Pancreas (tissue), 10 donors: ENCODE measurements around the gene WHRN. TPM values are rescaled to one million over a fixed set of nuclear protein-coding genes. Genes with fewer than 3 reads are reported as not detected.

Experiments
- ATAC-seq, 4 donors: fragments of 200-7000 bp; cut with Tn5 transposase; one replicate each; pipeline versions ENCODE4 v1.8.0 to v1.9.1; 2020; ENCODE audit warnings: mild to moderate bottlenecking in 4 of 4, moderate library complexity in 4 of 4
- DNase-seq, 6 donors: peaks; one replicate each; pipeline ENCODE4 v3.0.0-alpha.2; 2020
- FAIRE-seq: peaks from 2 replicates; lab custom pipeline; 2012; peaks lifted over from hg19 to GRCh38; lab: Jason Lieb, UNC
- H3K27ac ChIP-seq, 4 donors: fragments of 200-600 bp; sonication (generic); 1 replicate in 3 of 4; 2 replicates in 1 of 4; pipeline versions ENCODE4 v1.5.0 to v1.8.0; 2020
- H3K27me3 ChIP-seq, 4 donors: fragments of 200-600 bp; one replicate each; pipeline ENCODE4 v1.8.0; 2021
- H3K36me3 ChIP-seq, 3 donors: fragments of 200-600 bp; sonication (generic) in 1 of 3; one replicate each; pipeline versions ENCODE4 v1.5.0 to v1.8.0; 2020 to 2021
- H3K4me1 ChIP-seq, 3 donors: fragments of 200-600 bp; one replicate each; pipeline ENCODE4 v1.8.0; 2021
- H3K4me3 ChIP-seq, 4 donors: fragments of 200-600 bp; sonication (generic) in 2 of 4; one replicate each; pipeline versions ENCODE4 v1.5.0 to v1.8.0; 2020 to 2021
- H3K9me3 ChIP-seq, 4 donors: fragments of 200-600 bp; one replicate each; pipeline ENCODE4 v1.8.0; 2021
- CTCF ChIP-seq, 4 donors: fragments of 200-600 bp; sonication (generic) in 3 of 4; IDR thresholded peaks; one replicate each; pipeline versions ENCODE4 v1.5.0 to v1.8.0; 2021; ENCODE audit warnings: antibody characterized with exemption in 4 of 4
- WGBS, 2 donors: extraction: QIAGEN DNeasy Blood & Tissue Kit; methylation state at CpG; one replicate each; pipeline ENCODE4 v1.1.7; 2013; 5-methylcytosine and 5-hydroxymethylcytosine counted together
- intact Hi-C, 3 donors: fragments of 100-400 bp; cut with DNase I; formaldehyde crosslinking; loops; one replicate each; pipeline versions ENCODE4 v1.11.1 to v1.14.2; 2022
- polyA plus RNA-seq, 2 donors: library from polyadenylated mRNA; stranded (reverse); fragments of 200-250 nt; gene quantifications; one replicate each; pipeline ENCODE4 v1.2.3, GENCODE V29; 2013
- total RNA-seq, 6 donors: library from RNA; stranded (reverse); fragmentation: NEBNext Ultra II Directional in 4 of 6; extraction: Animal tissue kit (Norgen Biotek cat#: 25700) in 4 of 6; gene quantifications; one replicate each; pipeline versions ENCODE4 v1.2.1 to v1.2.4, GENCODE V29; 2021 to 2023
- donor health status: healthy with polysubstance abuse.
- donor health status: DM: no; HTN: no; CAD: no; lungs with moderate emphysema.
- donor health status: DM: no; HTN: no; CAD: no.
- donor health status: control.
- donor health status: control.
- donor health status: Bipolar disorder and iron deficiency.
- donor health status: DM: yes; HTN: yes; CAD: no.
- donor health status: DM: no; HTN: no; CAD: no.
- donor health status: DM: no; HTN: no; CAD: no.
- donor health status: DM: yes; HTN: yes; CAD: no.

WHRN gene
- total and polyA plus RNA-seq, 8 donors, result 6.7 to 32.2 (median 8.6) TPM

- no peak for ATAC-seq
- no peaks in the 10 kb centered on the region for H3K4me1 ChIP-seq
- intact Hi-C loops, result no loop called here
- no peaks in the 10 kb centered on the region for H3K36me3 ChIP-seq
- 77 to 81% methylated on average over 6 of the region's 6 CpGs for WGBS, 2 donors
- no peak overlapping the region for H3K27ac ChIP-seq
- no peak overlapping the region for H3K4me3 ChIP-seq
- DNase-seq, result no peak
- no peak for FAIRE-seq
- no peaks in the 10 kb centered on the region for H3K9me3 ChIP-seq
- H3K27me3 ChIP-seq, result no peaks in the 10 kb centered on the region
- no peak for TF ChIP-seq CTCF (IDR thresholded peaks at IDR 0.05)
These were observed 93.8 kb downstream of the WHRN start for GRCh38 chr9:114411452-114411851.

GRCh38 chr9:114410910-114411309, 94.4 kb downstream of the WHRN start:
- WGBS, 2 donors, result 91 to 93% methylated on average over 8 of the region's 8 CpGs
- no peaks in the 10 kb centered on the region for H3K4me1 ChIP-seq
- no peak overlapping the region for H3K4me3 ChIP-seq
- ATAC-seq (no peak), FAIRE-seq (no peak), DNase-seq (no peak)
- TF ChIP-seq CTCF (IDR thresholded peaks at IDR 0.05), result no peak
- no peak overlapping the region for H3K27ac ChIP-seq
- H3K27me3 ChIP-seq, result no peaks in the 10 kb centered on the region
- no peaks in the 10 kb centered on the region for H3K36me3 ChIP-seq
- no peaks in the 10 kb centered on the region for H3K9me3 ChIP-seq
- intact Hi-C loops, result no loop called here

- no peak for DNase-seq
- H3K36me3 ChIP-seq, result no peaks in the 10 kb centered on the region
- H3K27me3 ChIP-seq, result no peaks in the 10 kb centered on the region
- FAIRE-seq, result no peak
- 72 to 74% methylated on average over 5 of the region's 5 CpGs for WGBS, 2 donors
- ATAC-seq, result no peak
- intact Hi-C loops, result loop anchor here in 1 of 3 donors (10.0 kb wide), 1 partner anchor 605 kb away; no protein-coding TSS in a partner anchor
- no peaks in the 10 kb centered on the region for H3K4me1 ChIP-seq
- no peak for TF ChIP-seq CTCF (IDR thresholded peaks at IDR 0.05)
- H3K27ac ChIP-seq, result no peak overlapping the region
- no peak overlapping the region for H3K4me3 ChIP-seq
- H3K9me3 ChIP-seq, result no peaks in the 10 kb centered on the region
These were observed 95.4 kb downstream of the WHRN start for GRCh38 chr9:114409842-114410241.

GRCh38 chr9:114409103-114409780, 96.0 kb downstream of the WHRN start:
- 70 to 72% methylated on average over 11 of the region's 11 CpGs for WGBS, 2 donors
- no peak for TF ChIP-seq CTCF (IDR thresholded peaks at IDR 0.05)
- DNase-seq (no peak), ATAC-seq (no peak), FAIRE-seq (no peak)
- no peaks in the 10 kb centered on the region for H3K27me3 ChIP-seq
- H3K4me1 ChIP-seq, result no peaks in the 10 kb centered on the region
- no peak overlapping the region for H3K4me3 ChIP-seq
- no peak overlapping the region for H3K27ac ChIP-seq
- intact Hi-C loops, result loop anchor here in 1 of 3 donors (10.0 kb wide), 1 partner anchor 606 kb away; no protein-coding TSS in a partner anchor
- no peaks in the 10 kb centered on the region for H3K9me3 ChIP-seq
- H3K36me3 ChIP-seq, result no peaks in the 10 kb centered on the region

- ATAC-seq (no peak), DNase-seq (no peak), FAIRE-seq (no peak)
- no peak overlapping the region for H3K27ac ChIP-seq
- H3K36me3 ChIP-seq, result no peaks in the 10 kb centered on the region
- H3K27me3 ChIP-seq, result no peaks in the 10 kb centered on the region
- H3K9me3 ChIP-seq, result no peaks in the 10 kb centered on the region
- no peak for TF ChIP-seq CTCF (IDR thresholded peaks at IDR 0.05)
- no peak overlapping the region for H3K4me3 ChIP-seq
- intact Hi-C loops, result loop anchor here in 1 of 3 donors (10.0 kb wide), 1 partner anchor 606 kb away; no protein-coding TSS in a partner anchor
- no peaks in the 10 kb centered on the region for H3K4me1 ChIP-seq
- WGBS, 2 donors, result 79 to 81% methylated on average over 7 of the region's 7 CpGs
These were observed 96.6 kb downstream of the WHRN start for GRCh38 chr9:114408645-114409044.
